ENCODE data around the gene PPP2R5E. TPM values are rescaled to one million over a fixed set of nuclear protein-coding genes. Genes with fewer than 3 reads are reported as not detected.

PPP2R5E gene
- total and polyA plus RNA-seq, 11 donors: 6.2 to 44.2 (median 31.3) TPM

DNA sequence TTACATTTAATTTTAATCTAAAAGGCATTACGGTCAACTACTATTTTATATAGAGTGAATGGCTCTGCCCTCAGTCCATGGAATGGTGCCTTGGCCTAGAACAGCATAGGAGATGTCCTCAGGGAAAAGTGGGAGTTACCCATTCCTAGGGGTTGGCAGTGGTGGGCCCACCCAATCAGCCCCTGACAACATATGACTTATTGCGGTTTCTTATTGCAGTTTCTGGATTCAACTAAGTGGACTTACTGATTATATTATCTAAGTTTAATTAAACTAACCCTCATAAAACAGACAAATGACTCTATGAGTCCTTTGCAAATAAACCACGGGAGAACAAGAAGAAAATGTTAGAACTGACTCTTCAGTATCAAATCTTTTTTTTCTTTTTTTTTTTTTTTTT lies 2.3 kb upstream of the PPP2R5E start:
- TF ChIP-seq, protein P1, sequence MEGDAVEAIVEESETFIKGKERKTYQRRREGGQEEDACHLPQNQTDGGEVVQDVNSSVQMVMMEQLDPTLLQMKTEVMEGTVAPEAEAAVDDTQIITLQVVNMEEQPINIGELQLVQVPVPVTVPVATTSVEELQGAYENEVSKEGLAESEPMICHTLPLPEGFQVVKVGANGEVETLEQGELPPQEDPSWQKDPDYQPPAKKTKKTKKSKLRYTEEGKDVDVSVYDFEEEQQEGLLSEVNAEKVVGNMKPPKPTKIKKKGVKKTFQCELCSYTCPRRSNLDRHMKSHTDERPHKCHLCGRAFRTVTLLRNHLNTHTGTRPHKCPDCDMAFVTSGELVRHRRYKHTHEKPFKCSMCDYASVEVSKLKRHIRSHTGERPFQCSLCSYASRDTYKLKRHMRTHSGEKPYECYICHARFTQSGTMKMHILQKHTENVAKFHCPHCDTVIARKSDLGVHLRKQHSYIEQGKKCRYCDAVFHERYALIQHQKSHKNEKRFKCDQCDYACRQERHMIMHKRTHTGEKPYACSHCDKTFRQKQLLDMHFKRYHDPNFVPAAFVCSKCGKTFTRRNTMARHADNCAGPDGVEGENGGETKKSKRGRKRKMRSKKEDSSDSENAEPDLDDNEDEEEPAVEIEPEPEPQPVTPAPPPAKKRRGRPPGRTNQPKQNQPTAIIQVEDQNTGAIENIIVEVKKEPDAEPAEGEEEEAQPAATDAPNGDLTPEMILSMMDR (IDR thresholded peaks at IDR 0.05): no peak
- TF ChIP-seq POLR2A (IDR thresholded peaks at IDR 0.05): no peak
- 90 to 95% (median 91%) methylated on average over 3 of the region's 3 CpGs for WGBS, 4 donors

DNA sequence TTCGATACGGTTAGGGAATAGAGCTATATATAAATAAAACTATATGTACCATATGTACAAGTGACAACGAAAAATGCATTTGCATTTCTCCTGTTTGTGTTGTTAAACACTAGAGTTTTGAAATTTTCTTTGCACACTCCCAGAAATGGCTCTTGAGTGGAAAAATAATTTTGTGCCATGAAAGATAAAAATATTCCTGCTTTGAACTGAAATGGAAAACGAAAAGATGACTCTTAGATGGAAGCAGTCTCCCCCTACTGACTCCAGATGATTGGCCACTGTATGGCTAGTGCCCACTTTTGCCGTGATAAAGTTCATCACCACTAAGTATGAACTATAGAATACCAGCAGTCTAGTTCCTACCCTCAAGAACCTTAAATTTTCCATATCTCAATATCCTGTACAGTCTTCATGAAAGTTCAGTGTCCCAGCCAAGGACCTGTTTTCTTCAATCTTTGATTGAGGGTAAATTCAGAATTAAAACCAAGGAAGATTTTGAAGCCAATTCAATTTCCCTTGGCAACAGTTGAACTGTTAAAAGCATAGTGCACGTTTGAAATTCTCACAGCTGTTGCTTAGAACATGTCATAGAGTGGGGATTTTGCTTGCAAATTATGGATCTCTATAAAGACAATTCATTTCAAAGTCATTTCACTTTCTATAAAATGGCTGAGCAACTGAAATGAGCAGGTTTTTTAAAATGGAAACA lies 1.6 kb upstream of the PPP2R5E start:
- Histone ChIP-seq H3K4me3 (peak overlapping the region in 10 of 12 donors; percentile 83 to 100 (median 94)), H3K36me3 (peaks cover 0 to 3% (median 0%) of the 10 kb centered on the region in 9 donors), H3K27me3 (no peaks in the 10 kb centered on the region), H3K4me1 (peaks cover 0 to 26% (median 21%) of the 10 kb centered on the region in 12 donors), H3K27ac (no peak overlapping the region), H3K9me3 (no peaks in the 10 kb centered on the region)
- no peak for ATAC-seq
- intact Hi-C loops (cut with DNase I): loop anchor here in 8 of 10 donors (1.0 to 10.0 kb wide), 12 partner anchors 52 to 370 kb away; partner anchors contain the start of gene WDR89 (in 3 of the 8)
- no peak for TF ChIP-seq POLR2A (IDR thresholded peaks at IDR 0.05)
- TF ChIP-seq, protein P1 (IDR thresholded peaks at IDR 0.05): peak in 10 of 12 donors; percentile 27 to 68 (median 46)
- WGBS, 4 donors: 12 to 19% (median 13%) methylated on average over 6 of the region's 6 CpGs
- DNase-seq: no peak

More for the DNA sequence above, 2.3 kb upstream of the PPP2R5E start:
- Histone ChIP-seq H3K27ac (no peak overlapping the region), H3K36me3 (no peaks in the 10 kb centered on the region), H3K9me3 (no peaks in the 10 kb centered on the region), H3K4me3 (no peak overlapping the region), H3K27me3 (no peaks in the 10 kb centered on the region), H3K4me1 (peaks cover 0 to 26% (median 21%) of the 10 kb centered on the region in 12 donors)
- intact Hi-C loops (cut with DNase I): loop anchor here in 3 of 10 donors (2.0 to 10.0 kb wide), 4 partner anchors 99 to 371 kb away; partner anchors contain the start of gene WDR89 (in 2 of the 3)
- ATAC-seq: no peak
- DNase-seq: no peak

DNA sequence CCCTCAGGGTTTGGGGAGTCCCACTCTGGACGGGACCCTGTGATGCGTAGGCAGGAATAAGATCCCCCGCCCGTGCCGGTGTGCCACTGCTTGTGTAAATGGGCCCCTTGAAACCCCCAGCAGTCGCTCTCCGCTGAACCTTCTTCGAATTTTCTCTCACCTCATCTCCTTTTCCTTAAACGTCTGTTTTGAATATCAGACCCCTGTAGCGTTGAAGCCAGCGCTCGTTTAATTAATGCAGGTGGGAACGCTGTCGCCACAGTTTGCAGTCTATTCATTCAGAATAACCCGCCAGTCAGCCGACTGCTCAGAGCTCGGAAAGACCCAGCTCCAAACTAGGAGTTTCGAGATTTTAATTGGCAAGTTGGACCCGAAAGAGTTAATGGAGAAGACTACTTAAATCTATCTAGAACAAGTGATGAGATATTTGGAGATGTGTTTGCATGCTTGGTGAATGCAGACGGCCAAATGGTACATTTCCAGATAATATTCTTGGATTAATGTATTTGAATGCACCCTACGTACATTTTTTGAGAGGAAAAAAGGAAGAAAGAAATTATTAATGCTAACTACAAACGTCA lies 739 bp upstream of the PPP2R5E start:
- 0 to 1% (median 1%) methylated on average over 21 to 22 of the region's 22 CpGs for WGBS, 4 donors
- Histone ChIP-seq H3K4me1 (peaks cover 0 to 26% (median 21%) of the 10 kb centered on the region in 12 donors), H3K27me3 (no peaks in the 10 kb centered on the region), H3K27ac (peak overlapping the region; percentile 36 to 96 (median 90)), H3K4me3 (peak overlapping the region; percentile 83 to 100 (median 94)), H3K9me3 (no peaks in the 10 kb centered on the region), H3K36me3 (peaks cover 0 to 12% (median 7%) of the 10 kb centered on the region in 9 donors)
- intact Hi-C loops (cut with DNase I): loop anchor here (1.0 to 10.0 kb wide), 16 partner anchors 52 to 369 kb away; partner anchors contain the start of gene WDR89 (in 6 of the 10)
- DNase-seq (no peak), ATAC-seq (peak in 2 of 4 donors; percentile 4 to 19)
- no peak for TF ChIP-seq POLR2A (IDR thresholded peaks at IDR 0.05)
- TF ChIP-seq, protein P1 (IDR thresholded peaks at IDR 0.05): no peak
